Fibroblast of lung (primary cell): ENCODE results near the gene KRTAP9-4. TPM values are rescaled to one million over a fixed set of nuclear protein-coding genes. Genes with fewer than 3 reads are reported as not detected.
"Not testable (repeated sequence)": the region's sequence is repeated elsewhere in the genome, so short reads cannot be mapped to it uniquely, and the experiment has no call there.

Experiments used
- DNase-seq, 2 donors: peaks; one replicate each; pipeline versions ENCODE4 v3.0.0 to v3.0.0-alpha.2; 2010; ENCODE audit warnings: low read depth in 2 of 2
- H2AFZ ChIP-seq: 2 replicates; pipeline ENCODE4 v1.5.1; 2012; ENCODE audit warnings: low read length, control low read depth, inconsistent platforms
- H3K27ac ChIP-seq: 2 replicates; pipeline ENCODE4 v1.5.1; 2011; ENCODE audit warnings: low read length, control low read depth; ENCODE audit not compliant: insufficient read depth
- H3K27me3 ChIP-seq: 2 replicates; pipeline ENCODE4 v1.5.1; 2011; ENCODE audit warnings: mild to moderate bottlenecking, low read length; ENCODE audit not compliant: control insufficient read depth, insufficient read depth
- H3K36me3 ChIP-seq: 2 replicates; pipeline ENCODE4 v1.5.1; 2011; ENCODE audit warnings: low read length; ENCODE audit not compliant: control insufficient read depth, insufficient read depth
- H3K4me1 ChIP-seq: 2 replicates; pipeline ENCODE4 v1.5.1; 2011; ENCODE audit warnings: low read length; ENCODE audit not compliant: control insufficient read depth, insufficient read depth; ENCODE audit errors: extremely low read depth
- H3K4me2 ChIP-seq: 2 replicates; pipeline ENCODE4 v1.5.1; 2011; ENCODE audit warnings: low read length, control low read depth; ENCODE audit not compliant: insufficient read depth; ENCODE audit errors: extremely low read depth
- H3K4me3 ChIP-seq, 4 experiments: fragments of 200-600 bp in 1 of 4; sonication (generic) in 1 of 4; replicated peaks in 1 of 4; 2 replicates each; pipeline ENCODE4 v1.5.1; 2011 to 2016; ENCODE audit warnings: low read length in 4 of 4, low read depth in 3 of 4, mild to moderate bottlenecking in 3 of 4, control low read depth in 2 of 4, inconsistent platforms in 1 of 4, mixed read lengths in 1 of 4; ENCODE audit not compliant: insufficient read depth in 1 of 4; ENCODE audit errors: control extremely low read depth in 1 of 4
- H3K79me2 ChIP-seq: 2 replicates; pipeline ENCODE4 v1.5.1; 2012; ENCODE audit warnings: mild to moderate bottlenecking, low read length, inconsistent platforms; ENCODE audit not compliant: control insufficient read depth, insufficient read depth
- H3K9ac ChIP-seq: 2 replicates; pipeline ENCODE4 v1.5.1; 2011; ENCODE audit warnings: mild to moderate bottlenecking, low read length, control low read depth; ENCODE audit not compliant: insufficient read depth
- H3K9me3 ChIP-seq: 2 replicates; pipeline ENCODE4 v1.5.1; 2012; ENCODE audit warnings: low read depth, low read length; ENCODE audit not compliant: control insufficient read depth, insufficient read depth
- H4K20me1 ChIP-seq: 2 replicates; pipeline ENCODE4 v1.5.1; 2011; ENCODE audit warnings: low read length; ENCODE audit not compliant: control insufficient read depth, insufficient read depth; ENCODE audit errors: extremely low read depth
- CTCF ChIP-seq, 2 donors: IDR thresholded peaks in 1 of 2; conservative IDR thresholded peaks in 1 of 2; 1 replicate in 1 of 2; 2 replicates in 1 of 2; pipeline ENCODE4 v1.5.1; 2011 to 2012; ENCODE audit warnings: low read length in 2 of 2, control low read depth in 1 of 2, inconsistent platforms in 1 of 2, low read depth in 1 of 2, mild to moderate bottlenecking in 1 of 2
- EZH2 ChIP-seq: IDR thresholded peaks from 2 replicates; pipeline ENCODE4 v1.5.1; 2012; ENCODE audit warnings: low read length, control low read depth, mild to moderate bottlenecking; ENCODE audit errors: missing control alignments
- polyA plus RNA-seq, 2 donors: library from polyadenylated mRNA; depleted of rRNA in 1 of 2; stranded (reverse) in 1 of 2; unstranded in 1 of 2; fragments of >200 nt; gene quantifications; 2 replicates each; pipeline ENCODE4 v1.2.1, GENCODE V29; 2011 to 2012; ENCODE audit warnings: missing spikeins in 1 of 2
- total RNA-seq: library from RNA; depleted of rRNA; stranded (reverse); fragments of >200 nt; gene quantifications from 2 replicates; pipeline ENCODE4 v1.2.1, GENCODE V29; 2014

KRTAP9-4 gene
- total and polyA plus RNA-seq, 2 donors (not counting 1 experiment from before 2014, with no cell fraction given): not detected

- Histone ChIP-seq H3K4me1 (no peaks in the 10 kb centered on the region), H3K9ac (no peak overlapping the region), H3K79me2 (no peaks in the 10 kb centered on the region), H2AFZ (no peak overlapping the region), H4K20me1 (no peaks in the 10 kb centered on the region), H3K27me3 (peaks cover 3% of the 10 kb centered on the region), H3K27ac (no peak overlapping the region), H3K4me2 (no peak overlapping the region), H3K9me3 (no peaks in the 10 kb centered on the region), H3K36me3 (no peaks in the 10 kb centered on the region), H3K4me3 (no peak overlapping the region)
- no peak for TF ChIP-seq EZH2
- no peak for TF ChIP-seq CTCF (conservative IDR thresholded peaks at IDR 0.05 in 1 of 2, IDR thresholded peaks at IDR 0.05 in 1 of 2; ENCODE audit: low read depth in 1 of 2, low read length in 2 of 2)
- DNase-seq: no peak
Observed at GRCh38 chr17:41264599-41264998, 15.1 kb downstream of the KRTAP9-4 start.

- no peaks in the 10 kb centered on the region for H3K4me1 ChIP-seq
- no peak for DNase-seq
- peaks cover 3% of the 10 kb centered on the region for H3K27me3 ChIP-seq
- no peak within 1 kb of the TSS for H3K4me2 ChIP-seq
- H3K4me3 ChIP-seq: no peak within 1 kb of the TSS
- no peaks in the 10 kb centered on the region for H3K79me2 ChIP-seq
- H4K20me1 ChIP-seq: no peaks in the 10 kb centered on the region
- H2AFZ ChIP-seq: no peak within 1 kb of the TSS
- TF ChIP-seq CTCF (conservative IDR thresholded peaks at IDR 0.05 in 1 of 2, IDR thresholded peaks at IDR 0.05 in 1 of 2; ENCODE audit: low read depth in 1 of 2, low read length in 2 of 2): no peak
- no peak for TF ChIP-seq EZH2
- H3K36me3 ChIP-seq: no peaks in the 10 kb centered on the region
- H3K9ac ChIP-seq: no peak within 1 kb of the TSS
- H3K9me3 ChIP-seq: no peaks in the 10 kb centered on the region
- no peak within 1 kb of the TSS for H3K27ac ChIP-seq
Observed at GRCh38 chr17:41265078-41265477, 15.6 kb downstream of the KRTAP9-4 start, which contains the start of gene KRTAP9-6. Gene KRTAP9-6 (plus strand): TSS chr17:41265378. CDS start chr17:41265378, 0 bp downstream.

GRCh38 chr17:41267711-41268110 is 18.2 kb downstream of the KRTAP9-4 start:
- H3K4me1 ChIP-seq: no peaks in the 10 kb centered on the region
- peaks cover 3% of the 10 kb centered on the region for H3K27me3 ChIP-seq
- no peak overlapping the region for H3K4me2 ChIP-seq
- no peak for DNase-seq
- H3K36me3 ChIP-seq: no peaks in the 10 kb centered on the region
- no peak overlapping the region for H3K9ac ChIP-seq
- TF ChIP-seq EZH2 (no peak), CTCF (conservative IDR thresholded peaks at IDR 0.05 in 1 of 2, IDR thresholded peaks at IDR 0.05 in 1 of 2; ENCODE audit: low read depth in 1 of 2, low read length in 2 of 2) (no peak)
- no peaks in the 10 kb centered on the region for H3K79me2 ChIP-seq
- H3K4me3 ChIP-seq: no peak overlapping the region
- no peak overlapping the region for H2AFZ ChIP-seq
- H4K20me1 ChIP-seq: no peaks in the 10 kb centered on the region
- no peak overlapping the region for H3K27ac ChIP-seq
- no peaks in the 10 kb centered on the region for H3K9me3 ChIP-seq

DNA sequence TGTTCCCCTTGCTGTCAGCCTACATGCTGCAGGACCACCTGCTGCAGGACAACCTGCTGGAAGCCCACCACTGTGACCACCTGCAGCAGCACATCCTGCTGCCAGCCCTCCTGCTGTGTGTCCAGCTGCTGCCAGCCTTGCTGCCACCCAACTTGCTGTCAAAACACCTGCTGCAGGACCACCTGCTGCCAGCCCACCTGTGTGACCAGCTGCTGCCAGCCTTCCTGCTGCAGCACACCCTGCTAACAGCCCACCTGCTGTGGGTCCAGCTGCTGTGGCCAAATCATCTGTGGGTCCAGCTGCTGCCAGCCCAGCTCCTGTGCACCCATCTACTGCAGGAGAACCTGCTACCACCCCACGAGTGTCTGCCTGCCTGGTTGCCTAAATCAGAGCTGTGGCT is 21.8 kb downstream of the KRTAP9-4 start:
- not testable (repeated sequence) for H3K4me3 ChIP-seq, H3K36me3 ChIP-seq, H3K9me3 ChIP-seq, DNase-seq, H3K4me1 ChIP-seq, H3K4me2 ChIP-seq, H2AFZ ChIP-seq, H4K20me1 ChIP-seq, H3K27ac ChIP-seq, H3K9ac ChIP-seq, H3K79me2 ChIP-seq, H3K27me3 ChIP-seq
